HAP-1 (cell line): ENCODE results near the gene EEPD1.
"Not testable (repeated sequence)": the region's sequence is repeated elsewhere in the genome, so short reads cannot be mapped to it uniquely, and the experiment has no call there.

Experiments
- DNase-seq, 2 experiments: peaks; one replicate each; pipeline ENCODE4 v3.0.0-alpha.2; 2016 to 2020; ENCODE audit warnings: low spot score in 2 of 2
- H3K27me3 ChIP-seq: fragments of 250-450 bp; sonication (Bioruptor Pico); 2 replicates; pipeline ENCODE4 v1.5.1; 2020; ENCODE audit warnings: low read depth, mild to moderate bottlenecking, moderate library complexity
- H3K36me3 ChIP-seq: fragments of 250-450 bp; sonication (Bioruptor Pico); replicated peaks from 2 replicates; pipeline ENCODE4 v1.5.1; 2020; ENCODE audit warnings: mild to moderate bottlenecking
- H3K4me1 ChIP-seq: fragments of 250-450 bp; sonication (Bioruptor Pico); 2 replicates; pipeline ENCODE4 v1.5.1; 2020; ENCODE audit warnings: mild to moderate bottlenecking
- H3K4me3 ChIP-seq: fragments of 250-450 bp; sonication (Bioruptor Pico); 2 replicates; pipeline ENCODE4 v1.5.1; 2020; ENCODE audit warnings: mild to moderate bottlenecking, moderate library complexity
- H3K9me3 ChIP-seq: fragments of 250-450 bp; sonication (Bioruptor Pico); 2 replicates; pipeline ENCODE4 v1.5.1; 2020; ENCODE audit warnings: mild to moderate bottlenecking, moderate library complexity
- in situ Hi-C: fragments of 300-500 bp; cut with MboI; formaldehyde crosslinking; loops from 3 replicates; pipeline ENCODE4 v1.14.3; 2020; ENCODE audit warnings: low sequenced_read_pairs, inconsistent platforms, mixed read lengths

EEPD1 gene

DNA sequence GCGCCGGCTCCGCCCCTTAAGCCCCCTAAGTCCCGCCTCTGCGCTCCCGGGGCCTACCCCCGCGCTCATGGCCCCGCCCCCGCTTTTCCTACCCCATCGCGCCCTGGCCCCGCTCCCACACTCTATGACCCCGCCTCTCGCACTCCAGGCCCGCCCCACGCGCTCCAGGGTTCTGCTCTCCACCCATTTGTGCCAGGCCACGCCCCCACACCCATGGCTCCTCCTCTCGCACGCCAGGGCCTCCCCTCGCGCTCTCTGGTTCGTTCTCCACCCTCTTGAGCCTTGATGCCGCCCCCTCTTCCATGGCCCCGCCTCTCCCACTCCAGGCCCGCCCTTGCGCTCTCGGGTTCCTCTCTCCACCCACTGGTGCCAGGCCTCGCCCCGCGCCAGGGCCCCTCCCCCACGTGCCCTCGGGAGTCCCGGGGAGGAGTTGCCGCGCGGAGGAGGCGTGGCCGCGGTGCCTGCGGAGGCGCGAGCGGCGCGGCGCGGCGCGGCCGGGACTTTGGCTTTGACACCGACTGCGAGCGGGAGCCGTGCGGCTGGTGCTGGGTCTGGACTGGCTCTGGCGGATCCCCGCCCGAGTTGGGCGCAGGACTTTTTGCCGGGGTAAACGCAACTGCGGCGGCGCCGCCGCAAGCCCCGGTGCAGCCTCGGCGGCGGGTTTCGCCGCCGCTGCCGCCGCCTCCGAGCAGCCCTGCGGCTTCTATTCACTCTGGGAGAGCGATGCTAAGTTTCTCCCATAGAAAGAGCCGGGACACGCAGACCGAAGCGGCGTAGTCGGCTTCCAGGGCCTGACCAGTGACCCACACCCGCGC lies at the start of gene EEPD1:
Gene EEPD1 (plus strand): TSS at position 499 of the 815 bp plus-strand sequence. CDS start 1,071 bp downstream, outside the sequence.
- peak within 1 kb of the TSS; percentile 67 for H3K4me3 ChIP-seq
- peak; percentile 95 to 100 for DNase-seq
- no peaks in the 10 kb centered on the region for H3K27me3 ChIP-seq
- H3K36me3 ChIP-seq = no peaks in the 10 kb centered on the region
- in situ Hi-C loops = no loop called here
- H3K9me3 ChIP-seq = no peaks in the 10 kb centered on the region
- H3K4me1 ChIP-seq = peaks cover 14% of the 10 kb centered on the region

DNA sequence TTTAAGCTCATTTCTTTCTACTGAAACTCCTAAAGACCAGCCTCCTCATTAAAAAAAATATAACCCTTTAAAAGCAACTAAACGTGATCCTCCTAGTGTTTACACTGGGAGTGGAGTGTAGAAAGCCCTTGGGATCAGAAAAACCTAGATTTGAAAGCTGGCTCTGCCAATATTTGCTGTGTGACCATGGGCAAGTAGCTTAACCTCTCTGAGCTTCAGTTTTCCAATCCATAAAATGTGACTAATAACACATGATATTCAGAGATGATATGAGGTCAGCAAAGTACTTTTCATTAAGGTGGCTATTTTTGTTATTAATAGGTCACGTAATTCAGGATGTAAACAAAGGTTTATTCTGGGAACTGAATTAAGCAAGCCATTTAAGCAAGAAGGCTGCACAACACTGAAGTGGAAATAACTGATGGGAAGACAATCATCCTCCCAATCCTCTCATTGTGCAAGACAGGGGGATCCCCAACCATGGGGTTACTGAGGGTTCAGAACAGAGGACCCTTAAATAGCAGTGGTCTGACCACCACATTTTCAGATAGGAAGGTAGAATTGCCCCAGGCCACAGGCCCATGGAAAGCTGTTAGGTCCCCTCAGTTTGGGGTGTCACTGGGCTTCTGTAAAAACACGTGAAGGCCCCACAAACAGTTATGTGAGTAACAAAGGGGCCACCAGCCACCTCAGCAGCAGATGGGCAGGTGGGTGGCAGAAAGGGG lies 49.1 kb upstream of the EEPD1 start:
- in situ Hi-C loops = no loop called here
- DNase-seq = no peak
- H3K4me1 ChIP-seq = no peaks in the 10 kb centered on the region
- no peak overlapping the region for H3K4me3 ChIP-seq
- no peaks in the 10 kb centered on the region for H3K27me3 ChIP-seq
- no peaks in the 10 kb centered on the region for H3K36me3 ChIP-seq
- H3K9me3 ChIP-seq = no peaks in the 10 kb centered on the region

DNA sequence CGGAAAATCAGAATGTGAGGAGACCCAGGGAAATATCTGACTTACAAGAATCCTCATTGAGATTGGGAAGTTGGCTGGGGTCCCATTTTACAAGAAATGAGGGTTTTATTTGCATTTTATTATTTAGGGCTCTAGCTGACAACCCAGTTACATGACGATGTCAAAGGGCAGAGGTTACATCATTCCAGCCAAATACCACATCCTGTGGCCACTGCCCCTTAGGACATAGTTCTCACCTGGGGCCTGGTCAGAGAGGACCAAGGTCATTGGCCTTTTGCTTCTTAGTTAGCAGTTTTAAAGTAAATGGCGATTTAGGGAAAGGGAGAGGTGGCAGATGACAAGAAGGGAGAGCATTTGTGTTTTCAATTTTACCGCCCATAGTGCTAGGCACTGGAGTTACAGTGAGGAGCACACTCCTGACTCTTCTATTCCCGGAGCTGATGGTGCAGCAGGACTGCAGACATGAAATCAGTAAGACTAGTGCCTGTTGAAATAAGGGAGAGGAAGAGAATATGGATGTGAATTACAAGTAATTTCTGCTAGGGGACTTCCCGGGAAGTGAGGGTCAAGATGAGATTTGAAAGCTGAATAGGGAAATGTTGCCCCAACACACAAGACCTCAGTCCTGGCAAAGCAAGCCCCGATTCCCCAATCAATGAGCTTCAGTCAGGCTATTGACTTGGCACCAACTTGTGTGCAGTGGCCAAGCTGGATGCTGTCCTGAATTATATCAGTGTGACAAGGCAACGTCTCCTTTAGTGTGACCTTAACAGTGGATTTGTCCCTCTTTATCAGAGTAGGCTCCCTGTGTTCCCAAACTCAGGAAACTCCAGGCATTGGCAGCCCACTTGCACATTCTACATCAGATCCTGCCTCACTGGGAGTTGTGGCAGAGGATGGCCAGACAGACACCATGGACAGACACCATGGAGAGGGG lies 45.8 kb upstream of the EEPD1 start:
- H3K4me3 ChIP-seq, H3K9me3 ChIP-seq, DNase-seq, H3K36me3 ChIP-seq, in situ Hi-C loops, H3K4me1 ChIP-seq, H3K27me3 ChIP-seq: not testable (repeated sequence)

DNA sequence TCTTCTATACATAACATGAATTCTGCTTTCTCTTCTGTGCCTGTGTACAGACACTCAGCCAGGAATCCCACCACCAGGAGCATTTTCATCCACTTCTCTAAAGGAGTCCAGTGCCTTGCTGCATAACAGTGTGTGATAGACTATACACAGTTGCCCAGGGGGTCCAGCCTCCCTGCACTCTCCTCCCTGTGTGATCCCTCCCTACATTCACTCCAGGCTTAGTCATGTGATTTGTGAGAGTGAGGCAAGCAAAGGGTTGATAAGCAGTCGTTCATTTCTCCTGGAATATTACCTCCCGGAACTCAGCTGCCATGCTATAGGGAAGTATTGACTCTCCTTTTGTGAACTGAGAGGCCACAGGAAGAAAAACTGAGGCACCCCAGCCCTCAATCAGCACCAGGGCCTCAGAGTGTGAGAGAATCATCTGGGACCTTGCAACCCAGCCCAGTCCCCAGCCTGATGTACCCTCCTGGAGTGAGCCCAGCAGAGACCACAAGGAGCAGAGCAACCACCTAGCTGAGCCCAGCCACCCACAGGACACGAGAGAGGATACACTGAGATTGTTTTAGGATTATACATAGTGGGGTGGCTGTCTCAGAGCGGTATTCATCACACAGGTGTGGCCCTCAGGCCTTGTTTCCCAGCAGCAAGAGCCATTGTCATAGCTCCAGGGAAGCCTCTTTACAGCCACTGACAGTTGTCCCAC lies 45.0 kb upstream of the EEPD1 start:
- no peaks in the 10 kb centered on the region for H3K4me1 ChIP-seq
- no peak overlapping the region for H3K4me3 ChIP-seq
- H3K27me3 ChIP-seq = 0 out of 2 replicates have a peak, but pooled peaks cover 2% of the 10 kb centered on the region
- in situ Hi-C loops = no loop called here
- H3K36me3 ChIP-seq = no peaks in the 10 kb centered on the region
- DNase-seq = no peak
- no peaks in the 10 kb centered on the region for H3K9me3 ChIP-seq

DNA sequence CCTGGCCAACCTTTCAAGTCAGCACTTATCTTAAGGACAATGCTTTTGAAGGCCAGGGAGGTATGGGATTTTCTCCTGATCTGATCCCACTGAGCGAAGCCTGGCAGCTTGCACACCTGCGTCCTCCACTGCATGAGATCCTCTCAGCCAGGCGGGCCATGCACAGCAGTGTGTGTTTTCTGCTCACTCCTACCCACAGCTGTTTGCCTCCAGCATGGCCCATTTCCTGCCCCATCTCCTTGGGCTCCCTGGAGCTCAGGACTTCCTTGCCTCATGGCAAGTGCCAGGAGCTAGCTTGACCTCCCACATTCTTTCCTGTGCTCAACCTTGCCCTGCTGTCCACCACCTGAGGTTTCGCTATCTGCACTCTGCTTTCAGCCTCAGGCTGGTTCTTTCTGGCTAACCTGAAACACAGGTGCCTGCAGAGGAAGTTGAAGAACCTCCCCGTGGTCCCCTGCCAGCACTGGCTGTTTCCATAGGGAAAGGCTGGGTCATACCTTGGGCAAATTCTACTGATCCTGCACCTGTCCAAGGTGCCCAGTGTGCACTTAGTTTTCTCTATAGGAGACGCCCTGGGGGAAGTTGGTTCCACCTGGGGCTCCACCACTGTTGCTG lies 43.9 kb upstream of the EEPD1 start:
- Histone ChIP-seq H3K4me3 (no peak overlapping the region), H3K27me3 (0 out of 2 replicates have a peak, but pooled peaks cover 2% of the 10 kb centered on the region), H3K4me1 (no peaks in the 10 kb centered on the region), H3K9me3 (no peaks in the 10 kb centered on the region), H3K36me3 (no peaks in the 10 kb centered on the region)
- in situ Hi-C loops = no loop called here
- DNase-seq = no peak

DNA sequence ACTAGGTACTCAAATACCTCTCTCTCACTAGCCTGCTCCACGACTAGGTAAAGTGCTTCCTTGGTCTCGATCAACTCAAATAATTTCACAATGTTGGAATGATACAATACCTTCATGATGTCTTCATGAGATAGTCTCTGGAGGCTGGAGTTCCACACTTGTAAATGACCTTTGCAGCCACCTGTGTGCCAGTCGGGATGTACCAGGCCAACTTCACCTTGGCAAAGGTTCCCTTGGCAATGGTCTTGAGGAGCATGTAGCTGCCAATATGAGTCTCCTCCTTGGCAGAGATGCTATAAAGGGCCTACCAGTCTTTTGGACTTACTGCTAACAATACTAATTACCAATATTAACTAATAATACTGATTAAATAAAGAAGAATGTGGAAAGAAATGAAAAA lies 42.5 kb upstream of the EEPD1 start:
- 0 out of 2 replicates have a peak, but pooled peaks cover 2% of the 10 kb centered on the region for H3K27me3 ChIP-seq
- no peak for DNase-seq
- H3K4me1 ChIP-seq = no peaks in the 10 kb centered on the region
- H3K9me3 ChIP-seq = no peaks in the 10 kb centered on the region
- H3K36me3 ChIP-seq = no peaks in the 10 kb centered on the region
- no peak overlapping the region for H3K4me3 ChIP-seq
- in situ Hi-C loops = no loop called here

DNA sequence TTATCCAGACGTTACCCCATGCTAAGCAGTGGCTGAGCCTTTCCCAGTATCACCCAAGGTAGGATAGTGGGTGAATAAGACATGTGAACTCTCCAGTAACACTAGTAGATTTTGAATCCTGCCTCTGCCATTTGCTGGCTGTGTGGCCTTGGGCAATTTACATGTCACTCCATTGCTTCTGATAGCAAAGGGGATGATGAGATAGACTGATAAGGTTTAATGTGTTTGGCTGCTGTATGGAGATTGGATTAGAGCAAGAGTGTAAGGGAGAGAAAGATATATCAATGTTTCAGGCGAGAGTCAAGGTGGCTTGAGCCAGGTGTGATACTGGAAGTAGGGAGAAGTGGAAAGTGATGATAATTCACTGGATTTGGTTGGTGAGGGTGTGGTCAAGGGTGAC lies 40.1 kb upstream of the EEPD1 start:
- no peaks in the 10 kb centered on the region for H3K4me1 ChIP-seq
- in situ Hi-C loops = no loop called here

DNA sequence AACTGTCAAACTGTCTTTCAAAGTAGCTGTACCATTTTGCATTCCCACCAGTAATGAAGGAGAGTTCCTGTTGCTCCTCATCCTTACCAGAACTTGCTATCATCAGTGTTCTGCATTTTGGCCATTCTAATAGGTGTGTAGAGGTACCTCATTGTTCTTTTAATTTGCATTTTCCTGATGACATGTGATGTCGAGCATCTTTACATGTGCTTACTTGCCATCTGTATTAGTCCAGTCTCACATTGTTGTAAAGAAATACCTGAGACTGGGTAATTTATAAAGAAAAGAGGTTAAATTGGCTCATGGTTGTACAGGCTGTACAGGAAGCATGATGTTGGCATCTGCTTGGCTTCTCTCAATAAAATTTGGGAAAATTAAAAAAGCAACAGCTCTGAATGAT lies 38.7 kb upstream of the EEPD1 start:
- Histone ChIP-seq H3K36me3 (no peaks in the 10 kb centered on the region), H3K9me3 (no peaks in the 10 kb centered on the region), H3K4me1 (peaks cover 3% of the 10 kb centered on the region; the same call in 1 of the 2 replicates), H3K27me3 (0 out of 2 replicates have a peak, but pooled peaks cover 2% of the 10 kb centered on the region), H3K4me3 (no peak overlapping the region)
- DNase-seq = no peak
- in situ Hi-C loops = no loop called here

More for the DNA sequence above, 40.1 kb upstream of the EEPD1 start:
- DNase-seq = no peak
- Histone ChIP-seq H3K36me3 (no peaks in the 10 kb centered on the region), H3K4me3 (no peak overlapping the region), H3K27me3 (0 out of 2 replicates have a peak, but pooled peaks cover 2% of the 10 kb centered on the region), H3K9me3 (no peaks in the 10 kb centered on the region)

DNA sequence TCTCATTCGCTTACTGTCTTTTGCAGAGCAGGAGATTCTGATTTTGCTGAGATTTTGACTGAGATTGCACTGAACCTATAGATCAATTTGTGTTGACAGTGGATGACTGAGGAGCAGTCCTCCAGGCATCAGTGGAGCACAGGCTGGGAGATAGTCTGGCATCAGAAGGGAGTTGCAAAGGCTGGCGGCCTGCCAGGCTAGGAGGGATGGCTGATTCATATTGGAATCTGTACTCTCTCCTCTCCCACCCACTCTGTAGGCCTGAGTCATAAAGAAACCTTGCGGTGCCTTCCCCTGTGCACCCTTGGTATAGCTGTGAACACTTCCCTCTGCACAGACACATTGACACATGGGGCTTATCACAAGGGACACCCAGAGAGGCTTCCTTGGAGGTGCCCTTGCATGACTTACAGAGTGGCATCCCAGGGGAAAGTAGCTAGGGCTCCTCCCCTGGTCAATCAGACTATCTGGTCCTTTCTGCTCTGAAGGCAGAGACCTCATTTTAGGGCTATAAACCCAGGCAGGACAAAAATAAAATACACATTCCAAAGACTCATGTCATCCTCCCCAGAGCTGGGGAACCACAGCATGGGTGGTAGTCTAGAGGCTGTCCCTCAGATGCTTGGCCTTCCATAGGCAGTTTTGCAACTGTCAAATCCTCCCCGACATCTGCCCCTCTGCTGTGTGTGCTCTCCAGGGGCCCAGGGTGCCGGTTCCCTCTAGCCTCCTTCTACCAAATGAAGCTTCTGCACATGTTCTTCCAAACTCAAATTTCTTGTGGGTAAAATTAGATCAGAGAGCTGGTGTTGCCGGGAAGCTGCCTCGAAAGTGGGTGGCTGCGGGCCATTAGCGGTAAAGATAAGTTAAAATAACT lies 37.4 kb upstream of the EEPD1 start:
- Histone ChIP-seq H3K9me3 (no peaks in the 10 kb centered on the region), H3K4me1 (peaks cover 6% of the 10 kb centered on the region), H3K36me3 (no peaks in the 10 kb centered on the region), H3K4me3 (no peak overlapping the region), H3K27me3 (0 out of 2 replicates have a peak, but pooled peaks cover 2% of the 10 kb centered on the region)
- in situ Hi-C loops = no loop called here
- DNase-seq = peak in 1 of 2 experiments; percentile 27

DNA sequence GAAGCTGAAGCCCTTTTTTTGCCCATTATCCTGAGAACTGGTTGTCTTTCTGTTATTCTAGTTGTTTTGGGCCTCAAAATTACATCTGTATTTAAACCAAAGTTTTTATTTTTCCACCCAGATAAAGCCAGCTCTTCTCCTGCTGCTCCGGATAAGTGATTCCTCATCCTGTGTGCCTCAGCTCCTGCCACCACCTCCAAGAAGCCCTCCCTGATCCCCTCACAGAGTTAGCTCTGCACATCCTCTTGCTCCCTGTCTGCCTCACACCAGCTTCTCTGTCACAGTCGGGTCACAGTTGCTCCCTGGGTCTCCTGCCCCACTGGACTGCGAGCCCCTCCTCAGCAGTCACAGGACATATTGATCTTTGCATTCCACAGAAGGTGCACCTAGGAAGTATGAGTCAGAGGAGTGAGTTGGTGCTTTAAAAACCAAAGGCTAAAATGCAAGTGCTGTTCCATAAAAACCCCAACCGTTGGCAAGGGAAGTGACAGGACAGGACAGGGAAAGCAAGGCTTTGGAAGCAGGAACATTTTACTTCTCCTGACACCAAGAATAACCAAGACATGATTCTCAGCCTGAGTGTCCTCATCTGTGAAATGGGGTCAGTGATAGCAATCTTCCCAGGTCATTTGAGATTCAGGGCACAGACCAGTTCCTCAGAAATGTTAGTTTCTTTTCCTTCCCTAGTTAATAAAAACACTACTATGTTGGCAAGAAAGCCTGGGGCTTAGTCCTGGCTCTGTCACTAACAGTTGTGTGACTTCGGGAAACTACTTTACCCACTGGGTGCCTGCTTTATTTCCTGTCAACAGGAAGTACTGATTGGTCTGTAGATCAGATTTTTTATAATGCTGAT lies 36.5 kb upstream of the EEPD1 start:
- in situ Hi-C loops = no loop called here
- no peak overlapping the region for H3K4me3 ChIP-seq

DNA sequence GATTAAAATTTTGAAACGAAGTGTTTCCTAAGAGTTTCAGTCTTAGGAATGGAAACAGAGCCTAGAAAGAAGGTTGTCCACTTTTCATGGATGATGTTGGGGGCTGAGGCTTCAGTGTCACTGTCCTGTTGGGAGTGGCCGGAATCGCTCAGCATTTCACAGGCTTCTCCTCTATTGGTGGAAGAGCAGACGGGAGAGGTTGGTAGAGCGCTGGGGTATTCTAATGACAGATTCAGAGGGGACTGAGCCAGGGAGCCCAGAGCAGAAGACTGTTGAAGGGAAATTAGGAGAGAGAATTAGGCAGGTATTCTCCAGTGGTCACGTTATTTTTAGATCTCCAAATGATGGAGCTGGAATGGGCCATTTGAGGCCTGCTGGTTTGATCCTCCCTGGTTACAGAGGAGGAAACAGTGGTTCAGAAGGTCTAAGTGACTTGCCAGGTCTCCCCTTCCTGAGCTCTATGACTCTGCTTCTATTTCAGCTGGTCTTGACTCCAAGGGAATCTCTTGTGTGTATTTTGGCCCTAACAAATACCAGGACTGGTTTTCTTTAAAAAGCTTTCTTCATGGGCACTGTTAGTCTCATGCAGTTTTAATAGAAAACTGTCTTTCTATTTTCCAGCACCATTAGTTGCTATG lies 35.7 kb upstream of the EEPD1 start:
- no peaks in the 10 kb centered on the region for H3K27me3 ChIP-seq
- no peaks in the 10 kb centered on the region for H3K36me3 ChIP-seq
- no peak overlapping the region for H3K4me3 ChIP-seq
- DNase-seq = no peak
- in situ Hi-C loops = no loop called here
- H3K4me1 ChIP-seq = peaks cover 6% of the 10 kb centered on the region
- H3K9me3 ChIP-seq = no peaks in the 10 kb centered on the region

More for the DNA sequence above, 36.5 kb upstream of the EEPD1 start:
- Histone ChIP-seq H3K4me1 (peaks cover 6% of the 10 kb centered on the region), H3K9me3 (no peaks in the 10 kb centered on the region), H3K36me3 (no peaks in the 10 kb centered on the region), H3K27me3 (0 out of 2 replicates have a peak, but pooled peaks cover under 1% of the 10 kb centered on the region)
- no peak for DNase-seq
